Mononuclear cell (primary cell): ENCODE measurements around the gene CCL19. TPM values are rescaled to one million over a fixed set of nuclear protein-coding genes. Genes with fewer than 3 reads are reported as not detected.

Source experiments
- H3K27me3 ChIP-seq: 2 replicates; pipeline ENCODE4 v1.6.0; 2011; ENCODE audit warnings: low read length, control low read depth; ENCODE audit not compliant: insufficient read depth
- H3K4me1 ChIP-seq: 2 replicates; pipeline ENCODE4 v1.5.1; 2011; ENCODE audit warnings: mild to moderate bottlenecking, low read length, control low read depth; ENCODE audit not compliant: insufficient read depth
- H3K4me3 ChIP-seq: 2 replicates; pipeline ENCODE4 v1.5.1; 2011; ENCODE audit warnings: mild to moderate bottlenecking, low read length, moderate library complexity
- H3K9me3 ChIP-seq: 2 replicates; pipeline ENCODE4 v1.5.1; 2011; ENCODE audit warnings: low read depth, mild to moderate bottlenecking, control low read depth, low read length
- total RNA-seq: library from RNA; depleted of rRNA; stranded (reverse); fragments of >200 nt; gene quantifications from one replicate; pipeline ENCODE4 v1.2.3, GENCODE V29; 2012

CCL19 gene
- total RNA-seq, 1 donor, result not detected

GRCh38 chr9:34685591-34685990 lies 5.5 kb downstream of the CCL19 start:
- Histone ChIP-seq H3K27me3 (no peaks in the 10 kb centered on the region), H3K4me3 (no peak overlapping the region), H3K4me1 (peaks cover 4% of the 10 kb centered on the region), H3K9me3 (no peaks in the 10 kb centered on the region)

GRCh38 chr9:34684816-34685215 lies 6.3 kb downstream of the CCL19 start:
- H3K4me3 ChIP-seq, result no peak overlapping the region
- H3K27me3 ChIP-seq, result no peaks in the 10 kb centered on the region
- H3K9me3 ChIP-seq, result no peaks in the 10 kb centered on the region
- peaks cover 4% of the 10 kb centered on the region for H3K4me1 ChIP-seq

GRCh38 chr9:34684145-34684544 lies 6.9 kb downstream of the CCL19 start:
- Histone ChIP-seq H3K9me3 (no peaks in the 10 kb centered on the region), H3K27me3 (no peaks in the 10 kb centered on the region), H3K4me1 (peaks cover 4% of the 10 kb centered on the region), H3K4me3 (no peak overlapping the region)

- no peaks in the 10 kb centered on the region for H3K4me1 ChIP-seq
- H3K9me3 ChIP-seq, result no peaks in the 10 kb centered on the region
- H3K27me3 ChIP-seq, result no peaks in the 10 kb centered on the region
- no peak overlapping the region for H3K4me3 ChIP-seq
Measured at GRCh38 chr9:34675869-34676268, 15.2 kb downstream of the CCL19 start.

- Histone ChIP-seq H3K4me3 (no peak overlapping the region), H3K27me3 (no peaks in the 10 kb centered on the region), H3K9me3 (no peaks in the 10 kb centered on the region), H3K4me1 (no peaks in the 10 kb centered on the region)
Measured at GRCh38 chr9:34675048-34675714, 15.9 kb downstream of the CCL19 start.

GRCh38 chr9:34674440-34674839 lies 16.6 kb downstream of the CCL19 start:
- Histone ChIP-seq H3K27me3 (no peaks in the 10 kb centered on the region), H3K9me3 (no peaks in the 10 kb centered on the region), H3K4me1 (no peaks in the 10 kb centered on the region), H3K4me3 (no peak overlapping the region)

GRCh38 chr9:34671307-34671706 lies 19.8 kb downstream of the CCL19 start:
- Histone ChIP-seq H3K4me3 (no peak overlapping the region), H3K4me1 (peaks cover 1% of the 10 kb centered on the region), H3K9me3 (no peaks in the 10 kb centered on the region), H3K27me3 (no peaks in the 10 kb centered on the region)

- Histone ChIP-seq H3K27me3 (no peaks in the 10 kb centered on the region), H3K4me1 (peaks cover 7% of the 10 kb centered on the region), H3K9me3 (no peaks in the 10 kb centered on the region), H3K4me3 (no peak overlapping the region)
Measured at GRCh38 chr9:34669809-34670562, 21.1 kb downstream of the CCL19 start.

GRCh38 chr9:34665381-34666250 lies 25.5 kb downstream of the CCL19 start:
- H3K9me3 ChIP-seq, result no peaks in the 10 kb centered on the region
- peak overlapping the region; percentile 76 for H3K4me3 ChIP-seq
- H3K27me3 ChIP-seq, result no peaks in the 10 kb centered on the region
- peaks cover 39% of the 10 kb centered on the region for H3K4me1 ChIP-seq

- H3K4me3 ChIP-seq, result peak overlapping the region; percentile 43
- peaks cover 39% of the 10 kb centered on the region for H3K4me1 ChIP-seq
- no peaks in the 10 kb centered on the region for H3K9me3 ChIP-seq
- no peaks in the 10 kb centered on the region for H3K27me3 ChIP-seq
Measured at GRCh38 chr9:34665067-34665380, 26.1 kb downstream of the CCL19 start.

- H3K27me3 ChIP-seq, result no peaks in the 10 kb centered on the region
- no peaks in the 10 kb centered on the region for H3K9me3 ChIP-seq
- H3K4me1 ChIP-seq, result peaks cover 39% of the 10 kb centered on the region
- peak overlapping the region; percentile 43 for H3K4me3 ChIP-seq
Measured at GRCh38 chr9:34664281-34665066, 26.6 kb downstream of the CCL19 start.

- H3K4me1 ChIP-seq, result peaks cover 39% of the 10 kb centered on the region
- H3K27me3 ChIP-seq, result no peaks in the 10 kb centered on the region
- H3K4me3 ChIP-seq, result no peak overlapping the region
- no peaks in the 10 kb centered on the region for H3K9me3 ChIP-seq
Measured at GRCh38 chr9:34663303-34663605, 27.8 kb downstream of the CCL19 start.

- Histone ChIP-seq H3K4me1 (peaks cover 39% of the 10 kb centered on the region), H3K27me3 (no peaks in the 10 kb centered on the region), H3K4me3 (no peak within 1 kb of the TSS)
Measured at GRCh38 chr9:34662526-34663302, 28.4 kb downstream of the CCL19 start, which contains the start of gene CCL27. Gene CCL27 (minus strand): TSS chr9:34662657. CDS start chr9:34662633, 24 bp downstream.

GRCh38 chr9:34659592-34660253 lies 31.4 kb downstream of the CCL19 start:
- peaks cover 30% of the 10 kb centered on the region for H3K4me1 ChIP-seq

More at GRCh38 chr9:34662526-34663302, 28.4 kb downstream of the CCL19 start, which contains the start of gene CCL27:
- H3K9me3 ChIP-seq, result no peaks in the 10 kb centered on the region

More at GRCh38 chr9:34659592-34660253, 31.4 kb downstream of the CCL19 start:
- Histone ChIP-seq H3K4me3 (no peak overlapping the region), H3K27me3 (no peaks in the 10 kb centered on the region), H3K9me3 (no peaks in the 10 kb centered on the region)
